ENCODE results near the gene CEP97.

Gene CEP97

DNA sequence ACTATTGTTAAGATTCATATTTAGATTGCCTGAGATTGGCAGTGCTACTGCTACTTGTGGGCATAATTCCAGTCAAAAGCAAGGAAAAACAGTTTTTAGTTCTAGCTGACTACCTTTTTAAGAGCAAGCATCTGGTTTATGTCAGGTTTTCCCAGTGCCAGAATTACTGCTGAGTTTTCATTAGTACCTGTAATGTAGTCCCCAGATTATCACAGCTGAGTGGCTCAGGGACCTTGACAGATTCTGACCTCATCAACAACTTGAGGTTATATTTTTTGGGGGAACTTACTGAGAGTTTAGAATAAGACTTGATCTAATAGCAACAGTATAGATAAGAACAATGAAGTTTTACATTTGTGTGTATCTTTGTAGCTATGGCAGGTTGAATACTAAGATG lies 85.6 kb downstream of the CEP97 start:
- in situ Hi-C loops (cut with HindIII; ENCODE audit: low sequenced_read_pairs): loop anchor here (5.0 kb wide), 1 partner anchor 427 kb away; no protein-coding TSS in a partner anchor

GRCh38 chr3:101811875-101812274 lies 87.5 kb downstream of the CEP97 start:
- in situ Hi-C loops (cut with HindIII; ENCODE audit: low sequenced_read_pairs): loop anchor here (5.0 kb wide), 1 partner anchor 425 kb away; no protein-coding TSS in a partner anchor

DNA sequence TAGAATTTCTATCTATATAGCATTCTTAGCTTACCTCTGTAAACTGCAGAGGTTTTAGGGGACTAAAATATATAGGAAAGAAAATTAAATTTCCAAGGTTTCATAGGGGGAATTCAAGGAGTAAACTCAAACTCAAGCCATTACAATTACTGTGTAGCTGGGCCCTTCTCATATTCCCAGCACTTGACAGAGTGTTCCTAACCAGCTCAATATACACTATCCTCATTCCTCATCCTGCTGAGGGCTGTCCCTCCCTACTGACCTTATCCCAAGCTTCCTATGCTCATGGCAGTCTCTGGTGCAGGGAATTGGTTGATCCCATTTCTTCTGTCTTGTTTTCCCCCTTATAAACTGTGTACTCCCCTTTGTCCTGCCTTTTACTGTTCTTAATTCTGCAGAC lies 88.5 kb downstream of the CEP97 start:
- in situ Hi-C loops (cut with HindIII; ENCODE audit: low sequenced_read_pairs): loop anchor here (5.0 kb wide), 1 partner anchor 424 kb away; no protein-coding TSS in a partner anchor

- in situ Hi-C loops (cut with HindIII; ENCODE audit: low sequenced_read_pairs): loop anchor here (5.0 kb wide), 1 partner anchor 423 kb away; no protein-coding TSS in a partner anchor
Measured at GRCh38 chr3:101813817-101814440, 89.5 kb downstream of the CEP97 start.

DNA sequence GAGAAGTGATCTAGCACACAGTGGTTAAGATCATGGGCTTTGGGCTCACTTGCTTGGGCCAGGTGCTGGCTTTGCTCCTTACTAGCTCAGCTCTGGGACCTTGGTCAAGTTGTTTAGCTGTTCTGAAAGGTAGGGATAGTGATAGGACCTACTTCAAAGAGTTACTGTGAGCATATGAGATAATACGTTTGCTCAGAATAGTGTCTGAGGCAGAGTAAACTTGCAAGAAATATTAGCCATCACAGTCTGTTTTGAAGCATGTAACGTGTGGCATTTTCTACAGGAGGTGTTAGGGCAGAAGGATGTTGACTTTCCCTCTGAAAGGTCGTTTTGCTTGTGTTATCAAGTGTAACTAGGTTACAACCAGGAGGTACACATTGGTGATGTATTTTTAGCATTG lies 90.4 kb downstream of the CEP97 start:
- in situ Hi-C loops (cut with HindIII; ENCODE audit: low sequenced_read_pairs): loop anchor here (5.0 kb wide), 1 partner anchor 422 kb away; no protein-coding TSS in a partner anchor

GRCh38 chr3:101816215-101817149 lies 92.1 kb downstream of the CEP97 start:
- in situ Hi-C loops (cut with HindIII; ENCODE audit: low sequenced_read_pairs): no loop called here

GRCh38 chr3:101817992-101818391 lies 93.6 kb downstream of the CEP97 start:
- in situ Hi-C loops (cut with HindIII; ENCODE audit: low sequenced_read_pairs): no loop called here

- in situ Hi-C loops (cut with HindIII; ENCODE audit: low sequenced_read_pairs): no loop called here
Measured at GRCh38 chr3:101819649-101820206, 95.3 kb downstream of the CEP97 start.

All from DLD1 (cell line).